Measurements from ENCODE around the gene HSD11B2. TPM values are rescaled to one million over a fixed set of nuclear protein-coding genes. Genes with fewer than 3 reads are reported as not detected.

The HSD11B2 gene
- total and polyA plus RNA-seq, 2 experiments from 2014 or later, result 0.93 to 2.3 TPM

DNA sequence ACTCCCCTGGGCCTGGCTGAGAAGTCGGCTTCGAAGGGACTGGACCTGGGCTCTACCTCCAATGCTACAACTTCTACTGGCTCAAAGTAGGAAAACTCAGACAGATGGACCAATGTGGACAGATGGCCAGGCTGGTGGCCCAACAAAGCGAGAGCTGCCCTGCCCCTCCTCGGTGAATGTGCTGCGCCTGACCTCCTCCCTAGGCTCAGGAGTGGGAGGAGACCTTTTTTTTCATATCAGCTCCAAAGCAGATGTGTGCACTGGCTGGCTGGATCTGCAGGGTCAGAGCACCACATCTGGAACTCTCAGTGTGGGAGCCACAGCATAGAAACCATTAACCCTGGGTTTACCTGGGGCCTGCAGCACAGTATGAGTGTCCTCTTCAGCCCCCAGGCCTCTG lies 29.2 kb downstream of the HSD11B2 start:
- no peak for DNase-seq (ENCODE audit: low spot score)
- peaks cover 78% of the 10 kb centered on the region for H3K79me2 ChIP-seq
- no peaks in the 10 kb centered on the region for H3K9me2 ChIP-seq (replicated peaks; ENCODE audit: insufficient read depth)
- no peak overlapping the region for H3K4me3 ChIP-seq
- no peaks in the 10 kb centered on the region for H3K27me3 ChIP-seq
- no peaks in the 10 kb centered on the region for H3K36me3 ChIP-seq (replicated peaks; ENCODE audit: insufficient read depth, low read depth)
- no peaks in the 10 kb centered on the region for H3K9me3 ChIP-seq (ENCODE audit: low read depth)
- peaks cover 90% of the 10 kb centered on the region for H4K20me1 ChIP-seq (ENCODE audit: insufficient read depth, poor library complexity, severe bottlenecking)
- no peak overlapping the region for H3K27ac ChIP-seq
- TF ChIP-seq EZH2phosphoT487 (IDR thresholded peaks at IDR 0.05; ENCODE audit: low read depth, severe bottlenecking, unreplicated experiment) (no peak), EZH2 (IDR thresholded peaks at IDR 0.05; ENCODE audit: borderline replicate concordance) (no peak)
- TF ChIP-seq, protein P1, sequence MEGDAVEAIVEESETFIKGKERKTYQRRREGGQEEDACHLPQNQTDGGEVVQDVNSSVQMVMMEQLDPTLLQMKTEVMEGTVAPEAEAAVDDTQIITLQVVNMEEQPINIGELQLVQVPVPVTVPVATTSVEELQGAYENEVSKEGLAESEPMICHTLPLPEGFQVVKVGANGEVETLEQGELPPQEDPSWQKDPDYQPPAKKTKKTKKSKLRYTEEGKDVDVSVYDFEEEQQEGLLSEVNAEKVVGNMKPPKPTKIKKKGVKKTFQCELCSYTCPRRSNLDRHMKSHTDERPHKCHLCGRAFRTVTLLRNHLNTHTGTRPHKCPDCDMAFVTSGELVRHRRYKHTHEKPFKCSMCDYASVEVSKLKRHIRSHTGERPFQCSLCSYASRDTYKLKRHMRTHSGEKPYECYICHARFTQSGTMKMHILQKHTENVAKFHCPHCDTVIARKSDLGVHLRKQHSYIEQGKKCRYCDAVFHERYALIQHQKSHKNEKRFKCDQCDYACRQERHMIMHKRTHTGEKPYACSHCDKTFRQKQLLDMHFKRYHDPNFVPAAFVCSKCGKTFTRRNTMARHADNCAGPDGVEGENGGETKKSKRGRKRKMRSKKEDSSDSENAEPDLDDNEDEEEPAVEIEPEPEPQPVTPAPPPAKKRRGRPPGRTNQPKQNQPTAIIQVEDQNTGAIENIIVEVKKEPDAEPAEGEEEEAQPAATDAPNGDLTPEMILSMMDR (IDR thresholded peaks at IDR 0.05; ENCODE audit: poor library complexity), result no peak
- H3K4me1 ChIP-seq (ENCODE audit: insufficient read depth), result peaks cover 44% of the 10 kb centered on the region
- H2AFZ ChIP-seq, result no peak overlapping the region
- no peak overlapping the region for H3K4me2 ChIP-seq
- 85% methylated on average over 5 of the region's 5 CpGs for WGBS (ENCODE audit: low lambda C conversion rate, missing lambda C conversion rate)

DNA sequence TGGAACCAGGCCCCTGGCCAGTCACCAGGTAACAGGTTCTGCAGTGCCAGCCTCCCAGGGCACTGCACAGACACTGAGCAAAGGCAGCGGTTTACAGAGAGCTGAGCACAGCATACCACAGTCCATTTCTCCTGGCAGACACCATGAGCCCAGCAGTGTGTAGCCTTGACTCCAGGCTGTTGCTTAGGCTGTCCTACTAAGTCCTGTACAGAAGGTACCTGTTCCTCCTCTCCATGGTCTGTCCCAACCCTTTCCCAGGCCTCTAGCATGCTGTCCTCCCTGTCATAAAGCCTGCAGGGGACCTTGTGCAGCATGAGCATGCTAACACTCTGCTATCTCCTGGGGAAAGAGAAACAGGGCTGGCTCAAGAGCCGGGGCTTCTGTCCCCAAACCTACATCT lies 30.0 kb downstream of the HSD11B2 start:
- H4K20me1 ChIP-seq (ENCODE audit: insufficient read depth, poor library complexity, severe bottlenecking), result peaks cover 98% of the 10 kb centered on the region
- no peak overlapping the region for H3K4me3 ChIP-seq
- H3K36me3 ChIP-seq (replicated peaks; ENCODE audit: insufficient read depth, low read depth), result no peaks in the 10 kb centered on the region
- no peaks in the 10 kb centered on the region for H3K9me3 ChIP-seq (ENCODE audit: low read depth)
- peaks cover 77% of the 10 kb centered on the region for H3K79me2 ChIP-seq
- no peaks in the 10 kb centered on the region for H3K27me3 ChIP-seq
- H3K4me1 ChIP-seq (ENCODE audit: insufficient read depth), result peaks cover 47% of the 10 kb centered on the region
- TF ChIP-seq EZH2 (IDR thresholded peaks at IDR 0.05; ENCODE audit: borderline replicate concordance) (no peak), EZH2phosphoT487 (IDR thresholded peaks at IDR 0.05; ENCODE audit: low read depth, severe bottlenecking, unreplicated experiment) (no peak)
- TF ChIP-seq, protein P1 (IDR thresholded peaks at IDR 0.05; ENCODE audit: poor library complexity), result no peak
- WGBS (ENCODE audit: low lambda C conversion rate, missing lambda C conversion rate), result 100% methylated on average over 2 of the region's 2 CpGs
- no peak overlapping the region for H2AFZ ChIP-seq
- no peak overlapping the region for H3K27ac ChIP-seq
- no peak for DNase-seq (ENCODE audit: low spot score)
- no peak overlapping the region for H3K4me2 ChIP-seq
- H3K9me2 ChIP-seq (replicated peaks; ENCODE audit: insufficient read depth), result no peaks in the 10 kb centered on the region

DNA sequence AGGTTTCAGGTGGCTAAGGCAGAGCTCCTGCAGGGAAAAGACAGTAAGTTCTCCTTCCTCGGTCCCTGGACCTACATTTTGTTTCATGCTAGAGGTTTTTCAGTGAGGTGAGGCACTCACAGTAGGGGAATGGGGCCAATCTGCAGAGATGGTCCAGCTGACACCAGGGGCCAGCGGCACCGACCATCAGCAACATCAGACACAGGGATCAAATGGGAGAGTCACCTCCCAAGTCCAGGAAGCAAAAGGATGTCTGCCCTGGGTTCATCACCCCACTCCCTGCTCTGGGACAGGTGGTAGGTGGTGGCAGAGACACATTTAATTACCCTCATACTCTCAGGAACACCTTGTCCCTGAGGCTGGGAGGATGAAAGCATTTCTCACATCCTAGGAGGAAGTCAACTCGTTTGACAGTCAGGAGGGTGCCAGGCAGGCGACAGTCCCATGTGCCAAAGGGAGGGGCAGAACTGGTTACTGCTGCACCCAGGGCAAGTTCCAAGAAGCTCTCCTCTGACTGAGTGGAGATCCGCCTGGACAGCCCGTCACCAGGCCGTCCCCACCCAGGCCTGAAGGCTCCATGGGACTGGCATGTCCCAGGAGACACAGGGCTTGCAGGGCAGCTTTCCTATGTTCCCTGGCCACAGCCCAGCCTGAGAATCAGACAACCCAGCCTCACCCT lies 30.8 kb downstream of the HSD11B2 start:
- H3K4me1 ChIP-seq (ENCODE audit: insufficient read depth), result peaks cover 47% of the 10 kb centered on the region
- peaks cover 82% of the 10 kb centered on the region for H3K79me2 ChIP-seq
- peaks cover 98% of the 10 kb centered on the region for H4K20me1 ChIP-seq (ENCODE audit: insufficient read depth, poor library complexity, severe bottlenecking)
- H3K36me3 ChIP-seq (replicated peaks; ENCODE audit: insufficient read depth, low read depth), result no peaks in the 10 kb centered on the region
- no peaks in the 10 kb centered on the region for H3K9me3 ChIP-seq (ENCODE audit: low read depth)
- H2AFZ ChIP-seq, result no peak overlapping the region
- H3K27me3 ChIP-seq, result no peaks in the 10 kb centered on the region
- H3K4me3 ChIP-seq, result no peak overlapping the region
- peak overlapping the region; percentile 14 for H3K4me2 ChIP-seq
- H3K9me2 ChIP-seq (replicated peaks; ENCODE audit: insufficient read depth), result no peaks in the 10 kb centered on the region
- whole genome bisulfite sequencing (ENCODE audit: low lambda C conversion rate, missing lambda C conversion rate), result 88% methylated on average over 8 of the region's 8 CpGs
- TF ChIP-seq EZH2 (IDR thresholded peaks at IDR 0.05; ENCODE audit: borderline replicate concordance) (no peak), EZH2phosphoT487 (IDR thresholded peaks at IDR 0.05; ENCODE audit: low read depth, severe bottlenecking, unreplicated experiment) (no peak)
- TF ChIP-seq, protein P1 (IDR thresholded peaks at IDR 0.05; ENCODE audit: poor library complexity), result no peak
- no peak overlapping the region for H3K27ac ChIP-seq
- peak; percentile 42 for DNase-seq (ENCODE audit: low spot score)
